GM12878 (cell line): ENCODE results near the gene SLC5A10. TPM values are rescaled to one million over a fixed set of nuclear protein-coding genes. Genes with fewer than 3 reads are reported as not detected.

Experiments used
- ATAC-seq: fragments of 200-7000 bp; cut with Tn5 transposase; 3 replicates; pipeline ENCODE4 v1.9.1; 2020; ENCODE audit warnings: mild to moderate bottlenecking, moderate library complexity
- BruUV-seq: library from RNA; stranded (reverse); fragments of 400-500 nt; replicated peaks from 2 replicates; lab custom pipeline; 2021; lab: Mats Ljungman, UMichigan
- CTCF ChIA-PET: fragments of 300-600 bp; sonication (Branson Sonifier 250); formaldehyde crosslinking; extraction: SDS; loops from one replicate; lab custom pipeline; 2021; ENCODE audit warnings: inconsistent platforms; lab: Yijun Ruan, JAX
- POLR2A ChIA-PET: fragments of 350-600 bp; formaldehyde crosslinking; extraction: SDS; loops from one replicate; lab custom pipeline; 2021; ENCODE audit warnings: inconsistent platforms; lab: Charles Lee
- RAD21 ChIA-PET: fragments of 300-600 bp; sonication (Branson Sonifier 250); formaldehyde crosslinking; loops from one replicate; lab custom pipeline; 2023; ENCODE audit warnings: antibody characterized with exemption; ENCODE audit not compliant: unreplicated experiment; lab: Charles Lee
- SMC1A ChIA-PET: fragments of 300-600 bp; sonication (Branson Sonifier 250); formaldehyde crosslinking; loops from one replicate; lab custom pipeline; 2023; ENCODE audit not compliant: unreplicated experiment, uncharacterized antibody; lab: Charles Lee
- DNase-seq: peaks from one replicate; pipeline ENCODE4 v3.0.0-alpha.2; 2011; ENCODE audit warnings: low read depth, low spot score
- FAIRE-seq: peaks from 3 replicates; lab custom pipeline; 2011; peaks lifted over from hg19 to GRCh38; lab: Jason Lieb, UNC
- H2AFZ ChIP-seq: 2 replicates; pipeline ENCODE4 v1.6.0; 2011; ENCODE audit warnings: low read depth, low read length, control low read depth; ENCODE audit not compliant: control insufficient read depth
- H3K27ac ChIP-seq: 2 replicates; pipeline ENCODE4 v1.5.1; 2011; ENCODE audit warnings: control low read depth; ENCODE audit not compliant: control insufficient read depth, insufficient read depth
- H3K27me3 ChIP-seq, 2 experiments: replicated peaks in 1 of 2; 2 replicates each; pipeline versions ENCODE4 v1.6.0 to v1.6.1; 2011; ENCODE audit warnings: low read length in 1 of 2; ENCODE audit not compliant: control insufficient read depth in 2 of 2, insufficient read depth in 2 of 2
- H3K36me3 ChIP-seq, 2 experiments: 2 replicates each; pipeline ENCODE4 v1.5.1; 2011; ENCODE audit warnings: low read length in 1 of 2; ENCODE audit not compliant: control insufficient read depth in 2 of 2, insufficient read depth in 2 of 2
- H3K4me1 ChIP-seq: 2 replicates; pipeline ENCODE4 v1.6.1; 2011; ENCODE audit warnings: mild to moderate bottlenecking, low read length, moderate library complexity, mixed read lengths; ENCODE audit not compliant: control insufficient read depth, insufficient read depth
- H3K4me2 ChIP-seq: 2 replicates; pipeline ENCODE4 v1.6.0; 2011; ENCODE audit warnings: control low read depth; ENCODE audit not compliant: control insufficient read depth, insufficient read depth
- H3K4me3 ChIP-seq: fragments of 200-600 bp; sonication (generic); 2 replicates; pipeline ENCODE4 v1.5.1; 2016
- H3K79me2 ChIP-seq: 2 replicates; pipeline ENCODE4 v1.6.0; 2011; ENCODE audit warnings: low read length; ENCODE audit not compliant: control insufficient read depth, insufficient read depth
- H3K9ac ChIP-seq: 2 replicates; pipeline ENCODE4 v1.8.0; 2011; ENCODE audit warnings: low read length, control low read depth, mixed read lengths; ENCODE audit not compliant: control insufficient read depth, insufficient read depth
- H3K9me3 ChIP-seq: replicated peaks from 3 replicates; pipeline ENCODE4 v1.5.1; 2011; ENCODE audit warnings: mild to moderate bottlenecking, low read length; ENCODE audit not compliant: control insufficient read depth, insufficient read depth
- H4K20me1 ChIP-seq: 2 replicates; pipeline ENCODE4 v1.6.0; 2011; ENCODE audit not compliant: control insufficient read depth, insufficient read depth
- CEBPB ChIP-seq, 2 experiments: fragments of 150-350 bp in 1 of 2; IDR thresholded peaks; 2 replicates each; pipeline ENCODE4 v1.6.1; 2012 to 2014; ENCODE audit warnings: low read depth in 2 of 2, low read length in 2 of 2, borderline replicate concordance in 1 of 2, inconsistent platforms in 1 of 2
- HSF1 ChIP-seq: fragments of 150-350 bp; IDR thresholded peaks from 2 replicates; pipeline ENCODE4 v1.6.1; 2014; ENCODE audit warnings: mild to moderate bottlenecking, low read depth, low read length
- JUNB ChIP-seq: IDR thresholded peaks from 2 replicates; pipeline ENCODE4 v1.6.1; 2016; ENCODE audit warnings: antibody characterized with exemption, mild to moderate bottlenecking
- MYB ChIP-seq: fragments of 150-350 bp; IDR thresholded peaks from 2 replicates; pipeline ENCODE4 v1.6.1; 2014; ENCODE audit warnings: mild to moderate bottlenecking, low read depth, low read length, borderline replicate concordance
- POLR2AphosphoS2 ChIP-seq: IDR thresholded peaks from 2 replicates; pipeline ENCODE4 v1.6.1; 2011; ENCODE audit warnings: low read depth, mild to moderate bottlenecking, low read length, improper control_type of control experiment, moderate library complexity
- SMARCA5 ChIP-seq: fragments of 450-650 bp; IDR thresholded peaks from 2 replicates; pipeline ENCODE4 v1.6.1; 2017; ENCODE audit warnings: mild to moderate bottlenecking
- ZNF217 ChIP-seq: fragments of 450-650 bp; IDR thresholded peaks from 2 replicates; pipeline ENCODE4 v1.6.1; 2017; ENCODE audit warnings: antibody characterized with exemption, mild to moderate bottlenecking
- ZNF24 ChIP-seq: fragments of 450-650 bp; IDR thresholded peaks from 2 replicates; pipeline ENCODE4 v1.6.1; 2017; ENCODE audit warnings: antibody characterized with exemption, mild to moderate bottlenecking
- ZNF274 ChIP-seq: IDR thresholded peaks from one replicate; pipeline ENCODE4 v1.8.0; 2011; ENCODE audit not compliant: insufficient read length, insufficient read depth
- WGBS: methylation state at CpG from one replicate; pipeline ENCODE4 v1.1.6; 2016; ENCODE audit warnings: low lambda C conversion rate; ENCODE audit not compliant: insufficient replicate concordance, insufficient coverage; ENCODE audit errors: missing lambda C conversion rate; 5-methylcytosine and 5-hydroxymethylcytosine counted together
- in situ Hi-C: fragments of 300-500 bp; cut with MboI; formaldehyde crosslinking; loops from 9 replicates; pipeline ENCODE4 v1.14.3; 2018; ENCODE audit warnings: mixed read lengths
- intact Hi-C: fragments of 100-400 bp; cut with micrococcal nuclease; formaldehyde crosslinking; loops from one replicate; pipeline ENCODE4 v1.14.2; 2022; ENCODE audit not compliant: unreplicated experiment
- polyA plus RNA-seq, 11 experiments: library from polyadenylated mRNA; depleted of rRNA in 4 of 11; unstranded in 6 of 11; stranded (reverse) in 5 of 11; fragments of >200 nt; fragmentation: Nextera tagmentation in 4 of 11; fragmentation: Illumina TruSeq in 1 of 11; extraction: Ambion mirVana in 4 of 11; extraction: Trizol in 1 of 11; gene quantifications; 1 replicate in 1 of 11; 2 replicates in 10 of 11; pipeline versions ENCODE4 v1.2.1 to v1.2.3, GENCODE V29; 2011 to 2016; ENCODE audit warnings: inconsistent platforms in 2 of 11, missing spikeins in 2 of 11, low read depth in 1 of 11
- total RNA-seq, 4 experiments: library from RNA; depleted of rRNA in 3 of 4; stranded (reverse); fragments of >200 nt in 3 of 4; fragmentation: Illumina TruSeq in 1 of 4; extraction: Trizol in 1 of 4; gene quantifications; 2 replicates each; pipeline versions ENCODE4 v1.2.1 to v1.2.3, GENCODE V29; 2013 to 2021
- TF ChIP-seq, protein P1 (sequence below): fragments of 450-650 bp; IDR thresholded peaks from 2 replicates; pipeline ENCODE4 v1.6.1; 2016; ENCODE audit warnings: mild to moderate bottlenecking
- TF ChIP-seq, protein P2 (sequence below): IDR thresholded peaks from 2 replicates; pipeline ENCODE4 v1.6.1; 2012; ENCODE audit warnings: low read depth, low read length, improper control_type of control experiment

Gene SLC5A10
- total and polyA plus RNA-seq, 10 of the 15 experiments (the other 5 are each of a cell fraction or from before 2014, with no cell fraction given) = under 0.01 to 0.18 (median 0.07) TPM; not detected in 4

DNA sequence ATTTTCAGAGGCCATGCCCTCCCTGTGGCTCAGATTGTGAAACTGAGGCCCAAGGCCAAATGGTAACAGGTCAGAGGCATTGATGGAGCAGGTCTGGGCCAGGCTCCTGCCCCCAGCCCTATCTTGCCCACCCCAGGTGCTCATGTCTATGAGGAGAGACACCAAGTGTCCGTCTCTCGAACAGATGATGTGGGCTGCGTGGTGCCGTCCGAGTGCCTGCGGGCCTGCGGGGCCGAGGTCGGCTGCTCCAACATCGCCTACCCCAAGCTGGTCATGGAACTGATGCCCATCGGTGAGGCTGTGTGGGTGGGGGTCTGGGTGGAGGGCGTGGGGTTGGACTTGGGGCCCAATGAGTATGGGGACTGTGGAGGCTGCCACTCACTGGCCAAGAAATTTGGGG lies 61.3 kb downstream of the SLC5A10 start:
- no TSS peak for BruUV-seq
- Histone ChIP-seq H3K4me2 (no peak overlapping the region), H3K9ac (no peak overlapping the region), H3K36me3 (no peaks in the 10 kb centered on the region), H3K79me2 (no peaks in the 10 kb centered on the region), H3K4me1 (no peaks in the 10 kb centered on the region), H3K27ac (no peak overlapping the region), H4K20me1 (no peaks in the 10 kb centered on the region), H3K4me3 (no peak overlapping the region), H2AFZ (no peak overlapping the region), H3K27me3 (no peaks in the 10 kb centered on the region), H3K9me3 (no peaks in the 10 kb centered on the region)
- intact Hi-C loops (no loop called here), in situ Hi-C loops (no loop called here)
- ChIA-PET SMC1A (interaction anchor here (1.0 kb wide), 1 partner anchor 52 kb away, joined by 4 read pairs; no protein-coding TSS in a partner anchor), CTCF (no interaction called here), RAD21 (no interaction called here), POLR2A (no interaction called here)
- ATAC-seq (no peak), FAIRE-seq (no peak), DNase-seq (no peak)
- WGBS = 78% methylated on average over 12 of the region's 12 CpGs
- TF ChIP-seq ZNF274 = no peak
- TF ChIP-seq CEBPB (IDR thresholded peaks at IDR 0.05; ENCODE audit: borderline replicate concordance in 1 of 2, low read depth in 2 of 2, low read length in 2 of 2) = no peak
- no peak for TF ChIP-seq MYB
- TF ChIP-seq, protein P1, sequence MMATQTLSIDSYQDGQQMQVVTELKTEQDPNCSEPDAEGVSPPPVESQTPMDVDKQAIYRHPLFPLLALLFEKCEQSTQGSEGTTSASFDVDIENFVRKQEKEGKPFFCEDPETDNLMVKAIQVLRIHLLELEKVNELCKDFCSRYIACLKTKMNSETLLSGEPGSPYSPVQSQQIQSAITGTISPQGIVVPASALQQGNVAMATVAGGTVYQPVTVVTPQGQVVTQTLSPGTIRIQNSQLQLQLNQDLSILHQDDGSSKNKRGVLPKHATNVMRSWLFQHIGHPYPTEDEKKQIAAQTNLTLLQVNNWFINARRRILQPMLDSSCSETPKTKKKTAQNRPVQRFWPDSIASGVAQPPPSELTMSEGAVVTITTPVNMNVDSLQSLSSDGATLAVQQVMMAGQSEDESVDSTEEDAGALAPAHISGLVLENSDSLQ = no peak
- no peak for TF ChIP-seq HSF1
- TF ChIP-seq ZNF24 = no peak
- TF ChIP-seq, protein P2, sequence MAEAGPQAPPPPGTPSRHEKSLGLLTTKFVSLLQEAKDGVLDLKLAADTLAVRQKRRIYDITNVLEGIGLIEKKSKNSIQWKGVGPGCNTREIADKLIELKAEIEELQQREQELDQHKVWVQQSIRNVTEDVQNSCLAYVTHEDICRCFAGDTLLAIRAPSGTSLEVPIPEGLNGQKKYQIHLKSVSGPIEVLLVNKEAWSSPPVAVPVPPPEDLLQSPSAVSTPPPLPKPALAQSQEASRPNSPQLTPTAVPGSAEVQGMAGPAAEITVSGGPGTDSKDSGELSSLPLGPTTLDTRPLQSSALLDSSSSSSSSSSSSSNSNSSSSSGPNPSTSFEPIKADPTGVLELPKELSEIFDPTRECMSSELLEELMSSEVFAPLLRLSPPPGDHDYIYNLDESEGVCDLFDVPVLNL = no peak
- TF ChIP-seq ZNF217 = no peak
- no peak for TF ChIP-seq JUNB
- no peak for TF ChIP-seq SMARCA5
- no peak for TF ChIP-seq POLR2AphosphoS2
